Stimulated activated CD8-positive, alpha-beta memory T cell treated with anti-CD3 and anti-CD28 coated beads, Interleukin-12 subunit alpha, Interleukin-12 subunit beta, amount 100 ng/mL, for 24 hours (primary cell): ENCODE results near the gene MYOZ3.

Experiments used
- DNase-seq: peaks from one replicate; pipeline ENCODE4 v3.0.0-alpha.2; 2020; ENCODE audit errors: extremely low read depth

Gene MYOZ3

GRCh38 chr5:150659360-150660107 is 1.5 kb upstream of the MYOZ3 start:
- DNase-seq, result no peak

DNA sequence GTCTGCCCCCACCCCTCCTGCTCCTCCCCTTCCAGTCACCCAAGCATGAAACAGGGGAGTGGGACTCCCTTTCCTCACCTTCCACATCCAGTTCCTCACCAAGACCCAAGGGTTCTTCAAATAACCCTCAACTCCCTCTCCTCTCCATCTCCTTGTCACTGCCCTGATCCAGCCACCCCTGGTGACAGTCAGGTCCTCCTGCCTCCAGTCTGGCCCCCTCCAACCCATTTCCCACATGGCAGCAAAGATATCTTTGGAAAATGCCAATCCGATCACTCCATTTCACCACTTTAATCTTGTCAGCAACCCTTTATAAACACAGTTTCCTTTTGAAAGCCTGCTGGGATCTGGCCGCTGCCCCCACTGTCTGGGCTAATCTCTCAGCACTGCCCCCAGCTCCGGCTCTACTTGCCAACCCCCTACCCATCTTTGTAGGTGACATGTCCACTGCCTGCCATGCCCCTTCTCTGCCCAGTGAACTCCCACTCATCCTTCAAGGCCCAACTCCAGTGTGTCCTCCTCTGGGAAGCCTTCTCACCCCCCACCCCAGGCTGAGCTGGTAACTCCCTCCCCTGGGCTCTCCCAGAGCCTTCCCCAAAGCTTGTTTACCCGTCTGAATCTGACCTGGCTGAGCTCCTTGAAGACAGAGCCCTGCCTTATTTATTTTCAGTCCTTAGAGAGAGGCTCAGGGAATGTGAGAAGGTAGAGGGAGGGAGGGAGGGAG is 781 bp upstream of the MYOZ3 start:
- DNase-seq, result no peak

DNA sequence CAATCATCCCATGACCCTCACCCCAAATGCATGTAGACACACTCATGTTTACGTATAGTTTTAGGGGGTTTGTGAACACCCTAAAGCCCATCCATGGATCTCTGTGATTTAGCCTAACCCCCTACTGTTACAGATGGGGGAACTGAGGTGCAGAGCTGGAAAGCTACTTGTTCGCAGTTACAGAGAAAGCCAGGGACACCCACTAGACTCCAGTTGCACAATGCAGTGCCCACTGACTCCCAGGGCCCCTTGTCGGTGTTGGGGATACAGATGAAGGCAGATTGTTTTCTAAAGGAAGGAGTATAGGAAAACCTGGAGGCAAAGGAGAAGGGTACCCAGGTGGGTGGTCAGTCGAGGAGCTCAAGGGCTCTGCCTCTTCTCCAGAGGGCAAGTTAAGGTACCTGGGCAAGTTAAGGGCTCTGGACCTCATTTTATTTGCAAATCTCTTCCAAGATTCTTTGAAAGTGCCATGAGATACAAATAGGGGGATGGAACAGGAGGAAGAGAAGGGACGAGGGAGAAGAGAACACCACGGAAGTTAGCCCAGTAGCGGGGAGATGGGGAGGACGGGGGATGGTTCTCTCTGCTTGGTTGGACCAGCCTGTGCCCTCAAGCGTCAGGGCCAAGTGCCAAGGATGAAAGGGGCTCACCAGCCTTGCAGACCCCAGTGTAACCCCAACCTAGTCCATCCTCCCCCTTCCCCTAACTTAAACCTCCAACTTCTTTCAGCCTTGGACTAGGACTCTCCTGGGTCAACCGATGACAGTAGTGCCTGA is 958 bp downstream of the MYOZ3 start:
- no peak for DNase-seq

DNA sequence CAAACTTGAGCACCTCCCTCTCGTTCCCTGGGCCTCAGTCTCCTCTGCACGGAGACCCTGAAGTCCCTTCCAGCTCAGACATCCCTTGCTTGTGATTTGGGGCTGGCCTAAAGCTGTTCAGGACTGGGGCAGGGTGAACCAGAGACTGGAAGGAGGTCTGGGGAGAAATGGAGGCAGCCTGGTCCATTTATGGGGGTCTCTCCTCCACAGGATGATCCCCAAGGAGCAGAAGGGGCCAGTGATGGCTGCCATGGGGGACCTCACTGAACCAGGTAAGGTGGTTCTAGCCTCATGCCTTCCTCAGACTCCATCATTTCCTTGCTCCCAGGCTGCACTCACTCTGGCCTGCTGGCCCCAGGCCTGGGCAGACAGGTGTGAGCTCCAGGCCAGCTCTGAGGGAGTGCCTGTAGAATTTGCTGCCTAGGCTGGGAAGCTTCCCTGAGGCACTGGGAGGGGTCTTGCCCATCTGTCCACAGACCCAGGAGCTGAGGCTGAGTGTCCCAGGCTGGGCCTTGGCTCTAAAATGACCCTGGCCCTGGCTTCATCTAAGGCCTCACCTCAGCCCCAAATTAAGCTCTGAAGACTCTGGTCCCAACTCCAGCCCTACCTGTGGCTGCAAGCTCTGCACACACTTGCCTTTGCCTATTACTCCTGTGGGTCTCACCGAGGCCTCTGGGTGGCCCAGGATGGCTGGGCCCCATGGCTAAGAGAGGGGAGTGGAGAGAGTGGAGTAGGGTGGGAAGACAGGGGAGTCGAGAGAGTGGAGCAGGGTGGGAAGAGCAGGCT is 1.9 kb downstream of the MYOZ3 start:
- DNase-seq, result no peak

GRCh38 chr5:150663936-150664335 is 2.9 kb downstream of the MYOZ3 start:
- DNase-seq, result no peak

DNA sequence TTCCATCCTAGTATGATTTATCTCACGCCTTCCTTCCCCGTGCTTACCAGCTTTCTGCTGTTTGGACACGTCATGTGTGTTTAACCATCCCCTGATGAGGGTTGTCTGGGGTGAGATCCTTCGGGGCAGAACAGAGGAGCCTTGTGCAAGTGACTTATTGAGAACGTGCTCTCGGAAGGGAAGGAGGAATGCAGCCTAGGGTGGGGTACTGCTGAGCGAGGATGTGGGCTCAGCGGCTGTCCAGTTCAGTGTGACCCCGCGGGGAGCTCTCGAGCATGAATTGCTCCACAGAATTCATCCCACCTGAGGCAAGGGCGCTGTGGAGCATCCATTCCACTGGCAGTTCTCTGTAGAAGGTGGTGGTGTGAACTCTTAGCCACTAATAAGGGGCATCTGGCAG is 4.0 kb downstream of the MYOZ3 start:
- DNase-seq, result no peak

DNA sequence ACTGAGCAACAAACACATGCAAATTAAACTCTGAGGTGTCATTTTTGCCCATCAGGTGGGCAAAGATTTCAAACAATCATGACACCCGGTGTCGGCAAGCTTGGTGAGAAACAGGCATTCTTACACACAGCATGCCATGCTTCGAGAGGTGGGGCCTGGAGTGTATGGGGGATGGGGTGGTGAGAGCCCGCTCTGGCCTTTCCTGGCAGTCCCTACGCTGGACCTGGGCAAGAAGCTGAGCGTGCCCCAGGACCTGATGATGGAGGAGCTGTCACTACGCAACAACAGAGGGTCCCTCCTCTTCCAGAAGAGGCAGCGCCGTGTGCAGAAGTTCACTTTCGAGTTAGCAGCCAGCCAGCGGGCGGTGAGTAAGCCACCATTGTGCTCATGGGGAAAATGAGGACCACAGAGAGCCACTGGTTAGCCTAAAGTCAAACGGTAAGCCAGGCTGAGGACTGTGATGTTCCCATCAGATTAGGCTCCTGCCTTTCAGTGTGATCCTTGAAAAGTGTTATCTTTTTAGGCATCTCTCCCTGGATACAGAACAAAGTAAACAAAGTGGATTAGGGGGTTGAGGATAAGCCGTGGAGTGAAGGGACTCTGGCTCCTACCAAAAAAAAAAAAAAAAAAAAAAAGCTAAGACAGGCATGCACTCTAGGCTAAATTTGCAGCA is 9.4 kb downstream of the MYOZ3 start:
- no peak for DNase-seq

- DNase-seq, result no peak
Observed at GRCh38 chr5:150670948-150671310, 9.9 kb downstream of the MYOZ3 start.

- no peak for DNase-seq
Observed at GRCh38 chr5:150671509-150672236, 10.6 kb downstream of the MYOZ3 start.

DNA sequence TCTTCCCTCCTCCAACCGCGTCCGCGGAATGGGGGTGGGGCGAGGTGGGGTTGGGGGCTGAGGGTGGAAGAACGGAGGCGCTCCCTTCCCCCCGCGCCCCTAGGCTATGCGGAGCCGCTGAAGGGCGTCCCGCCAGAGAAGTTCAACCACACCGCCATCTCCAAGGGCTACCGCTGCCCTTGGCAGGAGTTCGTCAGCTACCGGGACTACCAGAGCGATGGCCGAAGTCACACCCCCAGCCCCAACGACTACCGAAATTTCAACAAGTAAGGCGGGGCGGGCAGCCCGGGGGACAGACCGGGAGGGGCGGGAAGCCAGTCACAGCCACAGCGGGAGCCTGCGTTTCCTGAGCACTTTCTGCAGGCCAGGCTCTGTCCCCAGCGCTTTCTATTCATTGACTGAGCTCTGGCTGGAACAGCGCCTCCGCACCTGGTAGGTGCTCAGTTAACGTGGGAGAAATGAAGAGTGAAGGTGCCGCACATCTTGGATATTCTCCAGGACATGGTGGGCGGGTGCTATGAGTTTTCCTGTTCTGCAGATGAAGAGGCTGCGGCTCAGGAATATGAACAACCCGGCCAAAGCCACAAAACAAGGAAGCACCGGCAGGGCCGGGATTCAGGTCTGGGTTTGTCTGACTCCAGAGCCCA is 11.3 kb downstream of the MYOZ3 start:
- DNase-seq, result no peak

DNA sequence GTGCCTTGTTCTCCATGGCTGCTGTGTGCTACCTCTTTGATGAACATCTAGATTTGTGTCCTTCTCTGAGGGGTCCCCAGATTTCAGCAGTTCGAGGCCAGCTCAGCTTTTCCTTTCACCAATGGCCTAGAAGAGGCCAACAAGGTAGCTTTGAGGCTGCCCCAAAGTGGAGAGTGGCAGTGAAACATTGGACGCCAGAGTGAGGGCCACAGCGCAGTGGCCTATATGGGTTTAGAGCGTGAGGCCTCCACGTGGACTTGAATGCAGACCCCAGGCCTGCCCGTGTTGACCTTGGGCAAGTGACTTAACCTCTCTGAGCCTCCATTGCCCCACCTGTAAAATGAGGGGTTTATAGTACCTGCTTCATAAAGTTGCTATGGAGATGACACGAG is 11.8 kb downstream of the MYOZ3 start:
- DNase-seq, result no peak

- DNase-seq, result no peak
Observed at GRCh38 chr5:150674341-150674821, 13.3 kb downstream of the MYOZ3 start.

DNA sequence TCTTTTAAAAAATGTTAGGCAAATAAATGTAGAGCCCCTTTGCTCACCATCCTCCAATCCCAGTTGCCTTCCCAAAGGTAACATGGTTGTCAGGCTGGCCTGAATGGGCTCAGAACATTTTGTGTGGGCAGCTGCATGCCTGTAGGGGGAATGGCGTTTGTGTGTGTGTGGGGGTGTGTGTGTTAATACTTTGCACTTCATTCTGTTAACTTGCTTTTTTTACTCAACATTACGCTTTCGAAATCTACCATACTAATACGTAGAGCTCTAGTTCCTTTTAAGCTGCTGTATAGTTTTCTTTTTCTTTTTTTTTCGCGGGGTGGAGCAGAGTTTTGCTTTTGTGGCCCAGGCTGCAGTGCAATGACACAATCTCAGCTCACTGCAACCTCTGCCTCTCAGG is 14.0 kb downstream of the MYOZ3 start:
- no peak for DNase-seq

- no peak for DNase-seq
Observed at GRCh38 chr5:150676578-150676977, 15.5 kb downstream of the MYOZ3 start.

- no peak for DNase-seq
Observed at GRCh38 chr5:150689120-150689519, 28.1 kb downstream of the MYOZ3 start.

GRCh38 chr5:150690760-150691159 is 29.7 kb downstream of the MYOZ3 start:
- no peak for DNase-seq

DNA sequence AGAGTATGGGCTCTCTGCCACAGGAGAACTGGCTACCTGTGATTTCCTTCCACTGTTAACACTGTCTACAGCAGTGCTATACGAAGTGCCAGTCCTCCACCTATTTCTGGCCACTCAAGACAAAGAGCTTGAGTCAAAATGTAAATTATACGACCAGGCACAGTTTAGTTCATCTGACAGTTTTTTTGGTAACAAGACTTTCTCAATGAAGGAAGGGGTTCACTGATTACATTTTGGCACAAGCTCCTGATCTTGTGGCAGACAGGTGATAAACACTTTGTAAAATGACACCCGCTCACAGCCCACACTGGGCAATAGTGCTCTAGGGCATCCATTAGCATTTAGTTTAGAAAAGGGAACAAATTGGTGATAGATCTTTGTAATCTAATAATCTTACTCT is 31.2 kb downstream of the MYOZ3 start:
- DNase-seq, result no peak

- no peak for DNase-seq
Observed at GRCh38 chr5:150694612-150695011, 33.6 kb downstream of the MYOZ3 start.

- DNase-seq, result no peak
Observed at GRCh38 chr5:150700246-150700593, 39.2 kb downstream of the MYOZ3 start.
